MCF 10A (cell line): ENCODE results near the gene TADA3. TPM values are rescaled to one million over a fixed set of nuclear protein-coding genes. Genes with fewer than 3 reads are reported as not detected.

Experiments
- BruUV-seq: library from RNA; stranded (reverse); fragments of 400-500 nt; replicated peaks from 2 replicates; lab custom pipeline; 2021; lab: Mats Ljungman, UMichigan
- CTCF ChIA-PET: fragments of 300-600 bp; sonication (Branson Sonifier 250); formaldehyde crosslinking; extraction: SDS; loops from one replicate; lab custom pipeline; 2021; ENCODE audit warnings: antibody characterized with exemption, inconsistent platforms; lab: Yijun Ruan, JAX
- POLR2A ChIA-PET: fragments of 300-600, 350-650 bp; sonication (Branson Sonifier 250); formaldehyde crosslinking; extraction: SDS; loops from one replicate; lab custom pipeline; 2020; ENCODE audit warnings: antibody characterized with exemption, inconsistent platforms; lab: Yijun Ruan, JAX
- DNase-seq: peaks from one replicate; pipeline ENCODE4 v3.0.0-alpha.2; 2018; ENCODE audit not compliant: unreplicated experiment
- H3K27ac Mint-ChIP-seq: one replicate; pipeline ENCODE4 v1.8.0; 2022; ENCODE audit warnings: mild to moderate bottlenecking, low read depth, mixed read lengths; ENCODE audit not compliant: unreplicated experiment
- H3K27me3 Mint-ChIP-seq: one replicate; pipeline ENCODE4 v1.8.0; 2022; ENCODE audit warnings: mixed read lengths; ENCODE audit not compliant: insufficient read depth, unreplicated experiment
- H3K36me3 Mint-ChIP-seq: one replicate; pipeline ENCODE4 v1.8.0; 2022; ENCODE audit warnings: mild to moderate bottlenecking, moderate library complexity, mixed read lengths; ENCODE audit not compliant: insufficient read depth, unreplicated experiment
- H3K4me1 Mint-ChIP-seq: one replicate; pipeline ENCODE4 v1.8.0; 2022; ENCODE audit warnings: mixed read lengths; ENCODE audit not compliant: insufficient read depth, unreplicated experiment
- H3K4me3 Mint-ChIP-seq: one replicate; pipeline ENCODE4 v1.8.0; 2022; ENCODE audit warnings: mild to moderate bottlenecking, moderate library complexity, mixed read lengths; ENCODE audit not compliant: unreplicated experiment
- H3K9me3 Mint-ChIP-seq: one replicate; pipeline ENCODE4 v1.8.0; 2022; ENCODE audit warnings: mixed read lengths; ENCODE audit not compliant: unreplicated experiment
- intact Hi-C: fragments of 100-400 bp; cut with micrococcal nuclease; formaldehyde crosslinking; loops from 2 replicates; pipeline ENCODE4 v1.14.1; 2022
- total RNA-seq: library from RNA; stranded (reverse); gene quantifications from 2 replicates; pipeline ENCODE4 v1.2.3, GENCODE V29; 2022
- TF ChIP-seq, protein P1 (sequence below): fragments of 200-600 bp; IDR thresholded peaks from one replicate; pipeline ENCODE4 v1.8.0; 2022; ENCODE audit warnings: antibody characterized with exemption, mild to moderate bottlenecking; ENCODE audit not compliant: unreplicated experiment

TADA3 gene
- total RNA-seq, 1 experiment from 2014 or later = 77.1 TPM

- no peaks in the 10 kb centered on the region for H3K9me3 Mint-ChIP-seq
- no peak overlapping the region for H3K27ac Mint-ChIP-seq
- TF ChIP-seq, protein P1, sequence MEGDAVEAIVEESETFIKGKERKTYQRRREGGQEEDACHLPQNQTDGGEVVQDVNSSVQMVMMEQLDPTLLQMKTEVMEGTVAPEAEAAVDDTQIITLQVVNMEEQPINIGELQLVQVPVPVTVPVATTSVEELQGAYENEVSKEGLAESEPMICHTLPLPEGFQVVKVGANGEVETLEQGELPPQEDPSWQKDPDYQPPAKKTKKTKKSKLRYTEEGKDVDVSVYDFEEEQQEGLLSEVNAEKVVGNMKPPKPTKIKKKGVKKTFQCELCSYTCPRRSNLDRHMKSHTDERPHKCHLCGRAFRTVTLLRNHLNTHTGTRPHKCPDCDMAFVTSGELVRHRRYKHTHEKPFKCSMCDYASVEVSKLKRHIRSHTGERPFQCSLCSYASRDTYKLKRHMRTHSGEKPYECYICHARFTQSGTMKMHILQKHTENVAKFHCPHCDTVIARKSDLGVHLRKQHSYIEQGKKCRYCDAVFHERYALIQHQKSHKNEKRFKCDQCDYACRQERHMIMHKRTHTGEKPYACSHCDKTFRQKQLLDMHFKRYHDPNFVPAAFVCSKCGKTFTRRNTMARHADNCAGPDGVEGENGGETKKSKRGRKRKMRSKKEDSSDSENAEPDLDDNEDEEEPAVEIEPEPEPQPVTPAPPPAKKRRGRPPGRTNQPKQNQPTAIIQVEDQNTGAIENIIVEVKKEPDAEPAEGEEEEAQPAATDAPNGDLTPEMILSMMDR = no peak
- CTCF ChIA-PET = no interaction called here
- intact Hi-C loops = no loop called here
- no TSS peak for BruUV-seq
- H3K4me1 Mint-ChIP-seq = peaks cover 16% of the 10 kb centered on the region
- no peak for DNase-seq
- no peak overlapping the region for H3K4me3 Mint-ChIP-seq
- H3K36me3 Mint-ChIP-seq = peaks cover 19% of the 10 kb centered on the region
- POLR2A ChIA-PET = interaction anchor here (2.0 to 2.5 kb wide), 2 partner anchors 14 to 29 kb away, joined by 6 to 8 read pairs; partner anchors contain the start of genes ARPC4, OGG1 and TADA3
- no peaks in the 10 kb centered on the region for H3K27me3 Mint-ChIP-seq
Observed at GRCh38 chr3:9779075-9779593, 13.1 kb downstream of the TADA3 start.

GRCh38 chr3:9778143-9779074 lies 13.9 kb downstream of the TADA3 start:
- Mint-ChIP-seq H3K36me3 (peaks cover 11% of the 10 kb centered on the region), H3K27me3 (no peaks in the 10 kb centered on the region), H3K4me1 (peaks cover 16% of the 10 kb centered on the region), H3K27ac (no peak overlapping the region), H3K4me3 (no peak overlapping the region), H3K9me3 (no peaks in the 10 kb centered on the region)
- ChIA-PET POLR2A (interaction anchor here (0.6 to 2.5 kb wide), 4 partner anchors 15 to 50 kb away, joined by 3 to 8 read pairs (median 4); partner anchors contain the start of genes ARPC4, OGG1 and TADA3), CTCF (no interaction called here)
- BruUV-seq = TSS peak; percentile 67
- TF ChIP-seq, protein P1 = no peak
- peak; percentile 61 for DNase-seq
- intact Hi-C loops = no loop called here

GRCh38 chr3:9777694-9778021 lies 14.6 kb downstream of the TADA3 start:
- BruUV-seq = no TSS peak
- DNase-seq = no peak
- peaks cover 16% of the 10 kb centered on the region for H3K4me1 Mint-ChIP-seq
- H3K36me3 Mint-ChIP-seq = peaks cover 6% of the 10 kb centered on the region
- TF ChIP-seq, protein P1 = no peak
- no peaks in the 10 kb centered on the region for H3K27me3 Mint-ChIP-seq
- H3K9me3 Mint-ChIP-seq = no peaks in the 10 kb centered on the region
- H3K4me3 Mint-ChIP-seq = no peak overlapping the region
- no peak overlapping the region for H3K27ac Mint-ChIP-seq
- ChIA-PET POLR2A (interaction anchor here (0.7 to 2.5 kb wide), 3 partner anchors 15 to 28 kb away, joined by 3 to 8 read pairs (median 6); partner anchors contain the start of genes ARPC4, OGG1 and TADA3), CTCF (no interaction called here)
- intact Hi-C loops = no loop called here
